Measurements from ENCODE around the gene CSMD2. TPM values are rescaled to one million over a fixed set of nuclear protein-coding genes. Genes with fewer than 3 reads are reported as not detected.

CSMD2 gene
- total RNA-seq, 2 experiments from 2014 or later, result not detected

DNA sequence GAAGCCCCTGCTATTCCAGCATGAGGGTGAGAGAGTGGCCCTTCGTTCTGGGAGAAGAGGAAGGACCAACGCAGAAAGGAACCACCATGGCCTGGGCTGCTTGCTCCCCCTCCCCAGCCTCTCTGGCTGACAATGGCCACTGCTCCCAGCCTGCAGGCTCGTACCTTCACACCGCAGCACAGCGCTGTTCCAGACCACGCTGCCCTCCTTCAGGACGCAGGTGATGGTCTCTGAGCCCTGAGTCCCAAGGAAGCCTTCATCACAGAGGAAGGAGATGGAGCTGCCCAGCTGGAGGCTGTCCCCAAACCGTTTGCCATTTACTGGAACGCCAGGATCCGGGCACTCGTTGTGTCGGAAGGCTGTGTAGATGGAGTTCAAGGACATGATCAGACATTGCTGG lies 426.1 kb downstream of the CSMD2 start:
- CTCF ChIA-PET, result no interaction called here
- POLR2A ChIA-PET, result no interaction called here

- ChIA-PET POLR2A (no interaction called here), CTCF (no interaction called here)
These were observed 426.5 kb downstream of the CSMD2 start for GRCh38 chr1:33738536-33738935.

- ChIA-PET CTCF (no interaction called here), POLR2A (no interaction called here)
These were observed 428.5 kb downstream of the CSMD2 start for GRCh38 chr1:33736496-33736895.

GRCh38 chr1:33735624-33736023 lies 429.4 kb downstream of the CSMD2 start:
- ChIA-PET POLR2A (no interaction called here), CTCF (interaction anchor here (0.6 kb wide), 1 partner anchor 955 kb away, joined by 3 read pairs; no protein-coding TSS in a partner anchor)

DNA sequence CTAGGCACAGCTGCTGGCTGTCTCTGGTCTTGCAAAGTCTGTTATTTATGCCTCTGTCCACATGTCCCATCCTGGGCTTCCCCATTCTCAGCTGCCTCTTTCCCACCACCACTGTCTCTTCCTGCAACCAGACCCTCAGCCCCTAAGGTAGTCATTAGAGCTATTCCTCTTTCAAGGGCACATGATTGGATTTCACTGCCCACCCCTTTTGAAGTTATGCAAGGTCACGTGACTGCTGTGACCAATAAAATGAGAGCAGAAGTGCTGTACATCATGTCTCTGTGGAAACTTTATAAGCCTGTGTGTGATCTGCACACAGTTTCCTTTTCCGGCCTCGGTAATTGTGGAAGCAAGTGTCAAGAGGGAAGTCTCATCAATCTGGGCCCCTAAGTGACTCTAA lies 437.7 kb downstream of the CSMD2 start:
- POLR2A ChIA-PET, result no interaction called here
- CTCF ChIA-PET, result no interaction called here

GRCh38 chr1:33726274-33726804 lies 438.7 kb downstream of the CSMD2 start:
- CTCF ChIA-PET, result no interaction called here
- POLR2A ChIA-PET, result no interaction called here

DNA sequence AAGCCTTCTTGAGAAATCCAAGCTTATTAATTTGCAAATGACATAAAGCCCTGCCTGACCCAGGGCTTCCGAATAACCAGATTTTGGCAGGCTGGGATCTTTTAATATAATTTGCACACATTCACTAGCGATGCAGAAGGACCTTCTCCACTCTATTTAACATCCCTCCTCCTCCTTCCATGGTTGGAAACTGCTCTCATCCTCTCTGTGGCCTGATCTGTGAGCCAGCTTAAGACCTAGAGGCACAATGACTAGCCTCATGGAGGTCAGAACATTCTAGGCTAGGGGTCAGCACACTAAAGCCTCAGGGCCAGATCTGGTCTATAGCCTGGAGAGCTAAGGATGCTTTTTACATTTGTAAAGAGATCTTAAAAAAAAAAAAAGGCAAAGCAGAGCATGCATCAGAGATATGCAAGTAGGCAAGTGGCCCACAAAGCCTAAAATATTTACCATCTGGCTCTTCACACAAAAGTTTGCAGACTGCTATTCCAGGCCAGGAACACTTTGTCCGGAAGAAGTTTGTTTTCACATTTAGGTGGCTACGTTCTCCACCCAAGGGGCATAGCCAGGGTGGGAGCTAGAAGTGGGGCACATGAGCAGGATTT lies 439.4 kb downstream of the CSMD2 start:
- POLR2A ChIA-PET, result no interaction called here
- CTCF ChIA-PET, result no interaction called here

- POLR2A ChIA-PET, result no interaction called here
- CTCF ChIA-PET, result no interaction called here
These were observed 440.0 kb downstream of the CSMD2 start for GRCh38 chr1:33725037-33725436.

GRCh38 chr1:33724348-33724747 lies 440.7 kb downstream of the CSMD2 start:
- CTCF ChIA-PET, result no interaction called here
- POLR2A ChIA-PET, result no interaction called here

DNA sequence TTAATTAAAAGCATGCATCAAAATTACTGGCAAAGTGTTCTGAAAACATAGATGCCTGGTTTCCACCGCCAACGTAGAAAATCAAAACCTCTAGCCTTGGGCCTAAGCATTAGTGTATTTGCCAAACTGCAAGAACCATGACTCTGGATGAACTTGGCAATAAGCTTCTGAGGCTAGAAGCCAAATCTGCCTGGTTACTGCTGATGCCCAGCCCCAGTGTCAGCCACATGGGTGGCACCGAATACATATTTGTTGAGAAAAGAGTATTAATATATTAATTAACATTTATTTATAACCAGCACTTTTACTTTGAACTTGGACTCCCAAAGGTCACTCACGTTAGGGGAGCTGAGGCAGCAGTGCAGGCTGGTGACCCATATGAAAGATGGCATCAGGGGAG lies 441.8 kb downstream of the CSMD2 start:
- ChIA-PET CTCF (no interaction called here), POLR2A (no interaction called here)

- ChIA-PET POLR2A (no interaction called here), CTCF (no interaction called here)
These were observed 443.7 kb downstream of the CSMD2 start for GRCh38 chr1:33721301-33721815.

DNA sequence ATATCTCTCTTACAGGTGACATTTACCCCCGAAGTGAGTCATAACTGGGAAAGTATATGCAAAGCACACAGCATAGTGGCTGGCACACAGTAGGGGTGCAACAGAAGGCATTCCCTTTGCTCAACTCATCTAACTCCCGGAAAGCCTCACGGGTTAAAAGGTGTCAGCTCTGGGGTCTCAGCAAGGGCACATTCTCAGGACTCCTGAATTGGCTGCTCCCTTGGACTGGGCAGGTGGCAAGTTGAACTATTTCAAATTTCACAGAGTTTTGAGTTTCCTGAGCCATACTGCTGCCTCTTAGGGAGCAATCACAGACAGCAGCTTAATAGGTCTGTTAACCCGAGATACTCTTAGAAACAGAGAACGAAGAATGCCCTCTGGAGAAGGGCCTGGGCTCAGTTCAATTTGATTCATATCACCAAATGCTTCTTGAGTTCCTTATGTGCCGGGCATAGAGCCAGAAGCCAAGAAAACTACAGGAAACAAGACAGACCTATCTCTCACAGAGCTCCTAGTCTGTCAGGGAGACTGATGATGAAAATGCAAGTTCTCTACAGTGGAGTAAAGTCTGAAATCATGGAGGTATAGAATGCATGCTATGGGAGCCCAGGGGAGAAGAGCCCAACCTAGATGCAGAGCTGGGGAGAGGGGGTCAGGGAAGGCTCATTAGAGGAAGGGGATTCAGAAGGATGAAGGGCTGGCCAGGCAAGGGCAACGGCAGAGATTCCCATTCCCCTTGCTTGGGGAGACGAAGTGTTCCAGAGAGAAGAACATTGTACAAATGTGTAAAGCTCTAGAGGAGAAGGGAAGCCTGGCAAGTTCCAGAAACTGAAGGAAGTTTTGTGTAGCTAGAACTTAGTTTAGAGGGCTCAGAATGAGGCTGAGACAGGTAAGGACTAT lies 445.0 kb downstream of the CSMD2 start:
- POLR2A ChIA-PET, result no interaction called here
- CTCF ChIA-PET, result no interaction called here

DNA sequence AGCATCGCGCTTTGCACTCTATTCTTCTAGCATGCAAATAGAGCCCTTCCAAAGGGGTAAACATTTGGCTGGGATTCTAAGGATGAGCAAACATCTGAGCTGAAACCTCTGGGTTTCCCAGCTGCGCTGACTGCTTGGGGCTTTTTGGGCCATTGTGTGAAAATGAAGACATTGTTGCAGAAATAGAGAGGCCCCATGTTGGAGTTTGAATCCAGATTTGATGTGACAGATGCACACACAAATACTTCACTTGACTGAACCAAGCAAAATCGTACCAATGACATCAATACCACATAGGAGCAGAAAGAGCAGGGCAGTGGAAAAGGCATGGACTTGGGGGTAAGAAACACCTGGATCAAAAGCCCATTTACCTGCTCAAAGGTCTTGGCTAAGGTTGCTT lies 445.7 kb downstream of the CSMD2 start:
- CTCF ChIA-PET, result no interaction called here
- POLR2A ChIA-PET, result no interaction called here

- POLR2A ChIA-PET, result no interaction called here
- CTCF ChIA-PET, result no interaction called here
These were observed 446.8 kb downstream of the CSMD2 start for GRCh38 chr1:33718186-33718585.

- CTCF ChIA-PET, result no interaction called here
- POLR2A ChIA-PET, result no interaction called here
These were observed 447.9 kb downstream of the CSMD2 start for GRCh38 chr1:33716976-33717688.

- CTCF ChIA-PET, result no interaction called here
- POLR2A ChIA-PET, result no interaction called here
These were observed 449.7 kb downstream of the CSMD2 start for GRCh38 chr1:33715195-33715811.

DNA sequence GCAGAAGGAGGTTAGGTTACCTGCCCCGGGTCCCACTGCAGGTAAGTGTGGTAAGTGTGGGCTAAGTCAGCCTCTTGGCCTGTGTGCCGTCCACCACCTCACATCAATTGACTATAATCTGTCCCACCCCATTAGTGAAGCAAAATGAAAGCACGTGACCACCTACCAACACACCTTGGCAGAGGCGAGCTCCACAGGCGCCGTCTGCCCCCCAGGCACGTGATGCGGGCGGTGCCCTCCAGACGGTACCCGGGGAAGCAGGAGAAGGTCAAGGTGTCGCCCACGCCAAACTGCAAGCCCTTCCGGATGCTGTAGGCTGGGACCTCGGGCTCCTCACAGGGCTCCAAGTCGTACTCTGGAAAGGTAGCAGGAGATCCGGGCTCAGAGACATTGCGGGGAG lies 450.6 kb downstream of the CSMD2 start:
- CTCF ChIA-PET, result no interaction called here
- POLR2A ChIA-PET, result no interaction called here

GRCh38 chr1:33713058-33713877 lies 451.8 kb downstream of the CSMD2 start:
- POLR2A ChIA-PET, result no interaction called here
- CTCF ChIA-PET, result no interaction called here

DNA sequence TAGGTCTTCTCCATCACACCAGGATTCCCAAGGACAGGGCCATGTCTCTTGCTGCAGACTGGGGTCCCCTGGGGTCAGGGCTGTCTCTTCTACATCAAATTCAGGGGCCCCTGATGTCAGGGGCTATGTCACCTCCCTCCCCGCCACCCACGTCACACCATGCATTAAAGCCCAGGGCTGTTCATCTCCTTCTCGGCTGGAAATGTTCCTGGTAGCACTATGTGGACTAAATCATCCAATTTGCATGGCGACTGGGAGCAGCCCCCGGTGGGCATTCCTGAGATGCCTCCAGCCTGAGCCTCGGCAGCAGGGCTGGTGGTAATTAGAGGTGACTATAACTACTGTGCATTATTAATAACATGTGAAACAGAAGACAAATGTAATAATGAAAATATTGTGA lies 452.8 kb downstream of the CSMD2 start:
- POLR2A ChIA-PET, result no interaction called here
- CTCF ChIA-PET, result no interaction called here

DNA sequence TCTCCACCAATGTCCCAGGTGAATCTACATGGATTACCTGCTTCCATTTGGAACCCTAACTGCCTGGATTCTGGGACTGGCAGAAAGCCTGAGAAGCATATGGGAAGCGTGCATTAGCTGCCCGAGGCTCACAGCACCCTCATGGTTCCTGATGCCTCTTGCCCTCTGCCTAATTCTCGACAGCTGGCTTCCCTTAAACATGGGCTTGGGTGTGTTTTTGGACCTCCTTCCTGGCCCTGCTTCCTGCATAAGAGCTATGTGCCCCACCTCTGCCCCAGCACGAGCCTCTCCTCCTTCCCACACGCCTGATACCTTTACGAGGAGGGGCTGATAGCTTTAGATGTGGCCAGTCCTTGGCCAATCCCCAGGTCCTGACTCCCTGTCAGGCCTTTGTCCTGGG lies 453.5 kb downstream of the CSMD2 start:
- CTCF ChIA-PET, result no interaction called here
- POLR2A ChIA-PET, result no interaction called here

Data from activated CD8-positive, alpha-beta memory T cell treated with anti-CD3 and anti-CD28 coated beads for 36 hours (primary cell).